Neural cell (in vitro differentiated cells): ENCODE results near the gene COL20A1. TPM values are rescaled to one million over a fixed set of nuclear protein-coding genes. Genes with fewer than 3 reads are reported as not detected.

Experiments used
- H2AFZ ChIP-seq: fragments of 200-600, 300-800 bp; sonication (generic), shearing (Covaris generic); 2 replicates; pipeline ENCODE4 v1.6.0; 2014; ENCODE audit warnings: low read depth, mild to moderate bottlenecking, antibody characterized with exemption, low read length, moderate library complexity
- H3F3A ChIP-seq: fragments of 200-600 bp; shearing (Covaris generic); 2 replicates; pipeline ENCODE4 v1.6.1; 2016; ENCODE audit warnings: mild to moderate bottlenecking, moderate library complexity, mixed read lengths, antibody characterized with exemption, low read length; ENCODE audit not compliant: insufficient read depth, poor library complexity, severe bottlenecking
- H3K27ac ChIP-seq: fragments of 200-600, 300-800 bp; sonication (generic), shearing (Covaris generic); 2 replicates; pipeline ENCODE4 v1.5.1; 2014; ENCODE audit warnings: mild to moderate bottlenecking, low read length, moderate library complexity
- H3K27me3 ChIP-seq: fragments of 300-800, 200-600 bp; sonication (generic), shearing (Covaris generic); 2 replicates; pipeline ENCODE4 v1.6.0; 2014; ENCODE audit warnings: mild to moderate bottlenecking, low read depth, low read length, moderate library complexity; ENCODE audit not compliant: insufficient read depth
- H3K36me3 ChIP-seq: fragments of 300-800, 200-600 bp; sonication (generic), shearing (Covaris generic); 2 replicates; pipeline ENCODE4 v1.5.1; 2014; ENCODE audit warnings: mild to moderate bottlenecking, antibody characterized with exemption, low read length, moderate library complexity; ENCODE audit not compliant: insufficient read depth
- H3K4me2 ChIP-seq: fragments of 300-800, 200-600 bp; sonication (generic), shearing (Covaris generic); 2 replicates; pipeline ENCODE4 v1.6.0; 2014; ENCODE audit warnings: mild to moderate bottlenecking, low read length
- H3K4me3 ChIP-seq: fragments of 300-800, 200-600 bp; sonication (generic), shearing (Covaris generic); 2 replicates; pipeline ENCODE4 v1.5.1; 2014; ENCODE audit warnings: mild to moderate bottlenecking, low read length, moderate library complexity
- H3K79me2 ChIP-seq: fragments of 200-600 bp; shearing (Covaris generic); replicated peaks from 2 replicates; pipeline ENCODE4 v1.6.0; 2014; ENCODE audit warnings: mild to moderate bottlenecking, low read length, moderate library complexity; ENCODE audit not compliant: insufficient read depth
- H3K9ac ChIP-seq: fragments of 300-800, 200-600 bp; sonication (generic), shearing (Covaris generic); 2 replicates; pipeline ENCODE4 v1.6.1; 2016; ENCODE audit warnings: mild to moderate bottlenecking, low read length, mixed read lengths
- H3K9me2 ChIP-seq: fragments of 200-600 bp; shearing (Covaris generic); 2 replicates; pipeline ENCODE4 v1.6.1; 2016; ENCODE audit warnings: mild to moderate bottlenecking, low read length, mixed read lengths; ENCODE audit not compliant: insufficient read depth
- H3K9me3 ChIP-seq: fragments of 200-600, 300-800 bp; sonication (generic), shearing (Covaris generic); 2 replicates; pipeline ENCODE4 v1.6.1; 2016; ENCODE audit warnings: mild to moderate bottlenecking, mixed run types, low read length, moderate library complexity, mixed read lengths
- H4K20me1 ChIP-seq: fragments of 200-600 bp; shearing (Covaris generic); 2 replicates; pipeline ENCODE4 v1.6.1; 2016; ENCODE audit warnings: mild to moderate bottlenecking, mixed run types; ENCODE audit not compliant: insufficient read depth
- CTCF ChIP-seq: fragments of 450-650 bp; IDR thresholded peaks from 2 replicates; pipeline ENCODE4 v1.5.1; 2014; ENCODE audit warnings: antibody characterized with exemption, mild to moderate bottlenecking, moderate library complexity; ENCODE audit not compliant: poor library complexity, severe bottlenecking
- EP300 ChIP-seq: fragments of 450-650 bp; conservative IDR thresholded peaks from 2 replicates; pipeline ENCODE4 v1.6.1; 2014; ENCODE audit warnings: antibody characterized with exemption, mild to moderate bottlenecking, moderate library complexity; ENCODE audit not compliant: poor library complexity, severe bottlenecking
- EZH2 ChIP-seq: fragments of 200-600, 300-800 bp; shearing (Covaris generic), sonication (generic); IDR thresholded peaks from 2 replicates; pipeline ENCODE4 v1.6.1; 2014; ENCODE audit warnings: antibody characterized with exemption, low read length, borderline replicate concordance, mild to moderate bottlenecking; ENCODE audit not compliant: insufficient read depth, poor library complexity, severe bottlenecking
- MXI1 ChIP-seq: fragments of 450-650 bp; conservative IDR thresholded peaks from 2 replicates; pipeline ENCODE4 v1.6.1; 2014; ENCODE audit warnings: antibody characterized with exemption, mild to moderate bottlenecking; ENCODE audit not compliant: poor library complexity, severe bottlenecking
- POLR2AphosphoS5 ChIP-seq: IDR thresholded peaks from 2 replicates; pipeline ENCODE4 v1.6.1; 2012
- RAD21 ChIP-seq: fragments of 450-650 bp; conservative IDR thresholded peaks from 2 replicates; pipeline ENCODE4 v1.6.1; 2014; ENCODE audit warnings: antibody characterized with exemption, mild to moderate bottlenecking, moderate library complexity
- REST ChIP-seq: IDR thresholded peaks from 2 replicates; pipeline ENCODE4 v1.6.1; 2012; ENCODE audit warnings: borderline replicate concordance
- SMC3 ChIP-seq: fragments of 450-650 bp; conservative IDR thresholded peaks from 2 replicates; pipeline ENCODE4 v1.6.1; 2014; ENCODE audit warnings: antibody characterized with exemption, mild to moderate bottlenecking, moderate library complexity; ENCODE audit not compliant: poor library complexity
- TAF1 ChIP-seq: IDR thresholded peaks from 2 replicates; pipeline ENCODE4 v1.6.1; 2012; ENCODE audit warnings: low read depth
- polyA plus RNA-seq: library from polyadenylated mRNA; depleted of rRNA; stranded (reverse); fragments of >200 nt; gene quantifications from 2 replicates; pipeline ENCODE4 v1.2.3, GENCODE V29; 2014

COL20A1 gene
- polyA plus RNA-seq, 1 donor from 2014 or later, result 1.1 TPM

- no peaks in the 10 kb centered on the region for H3K27me3 ChIP-seq
- H3K79me2 ChIP-seq, result no peaks in the 10 kb centered on the region
- no peaks in the 10 kb centered on the region for H3K9me2 ChIP-seq
- no peak overlapping the region for H3K4me2 ChIP-seq
- H2AFZ ChIP-seq, result no peak overlapping the region
- no peaks in the 10 kb centered on the region for H3K9me3 ChIP-seq
- H3F3A ChIP-seq, result no peaks in the 10 kb centered on the region
- H3K9ac ChIP-seq, result no peak overlapping the region
- H4K20me1 ChIP-seq, result no peaks in the 10 kb centered on the region
- H3K4me3 ChIP-seq, result no peak overlapping the region
- H3K27ac ChIP-seq, result no peak overlapping the region
- H3K36me3 ChIP-seq, result no peaks in the 10 kb centered on the region
- TF ChIP-seq EP300 (no peak), REST (no peak), EZH2 (no peak), TAF1 (no peak), SMC3 (no peak), POLR2AphosphoS5 (no peak), CTCF (no peak), MXI1 (no peak), RAD21 (no peak)
Measured at GRCh38 chr20:63356511-63356910, 63.5 kb downstream of the COL20A1 start.

GRCh38 chr20:63356931-63357879 lies 64.2 kb downstream of the COL20A1 start:
- TF ChIP-seq MXI1 (no peak), REST (no peak), EZH2 (no peak), TAF1 (no peak), POLR2AphosphoS5 (no peak)
- no peaks in the 10 kb centered on the region for H3K27me3 ChIP-seq
- no peaks in the 10 kb centered on the region for H3K9me3 ChIP-seq
- no peak overlapping the region for H3K9ac ChIP-seq
- H3K36me3 ChIP-seq, result no peaks in the 10 kb centered on the region
- H3F3A ChIP-seq, result no peaks in the 10 kb centered on the region
- no peak overlapping the region for H3K27ac ChIP-seq
- H3K9me2 ChIP-seq, result no peaks in the 10 kb centered on the region
- no peaks in the 10 kb centered on the region for H3K79me2 ChIP-seq
- H4K20me1 ChIP-seq, result no peaks in the 10 kb centered on the region
- no peak overlapping the region for H3K4me2 ChIP-seq
- H2AFZ ChIP-seq, result no peak overlapping the region
- H3K4me3 ChIP-seq, result no peak overlapping the region
